Psoas muscle (tissue), 8 donors: ENCODE data around the gene MYEOV. TPM values are rescaled to one million over a fixed set of nuclear protein-coding genes. Genes with fewer than 3 reads are reported as not detected.

Experiments
- ATAC-seq, 4 donors: fragments of 200-7000 bp; cut with Tn5 transposase; one replicate each; pipeline ENCODE4 v1.9.1; 2020; ENCODE audit warnings: moderate library complexity in 3 of 4, mild to moderate bottlenecking in 2 of 4
- DNase-seq, 2 donors: peaks; one replicate each; pipeline ENCODE4 v3.0.0-alpha.2; 2020
- H3K27ac ChIP-seq: fragments of 200-600 bp; one replicate; pipeline ENCODE4 v1.8.0; 2022
- H3K27me3 ChIP-seq, 3 donors: fragments of 200-600 bp in 1 of 3; one replicate each; pipeline versions ENCODE4 v1.6.1 to v1.8.0; 2013 to 2022; ENCODE audit warnings: low read length in 2 of 3, mild to moderate bottlenecking in 2 of 3, moderate library complexity in 1 of 3; ENCODE audit not compliant: insufficient read depth in 3 of 3
- H3K36me3 ChIP-seq, 2 donors: fragments of 200-600 bp in 1 of 2; one replicate each; pipeline versions ENCODE4 v1.6.1 to v1.8.0; 2013 to 2022; ENCODE audit warnings: low read depth in 1 of 2, mild to moderate bottlenecking in 1 of 2, moderate library complexity in 1 of 2; ENCODE audit not compliant: insufficient read depth in 1 of 2
- H3K4me1 ChIP-seq: fragments of 200-600 bp; one replicate; pipeline ENCODE4 v1.8.0; 2022
- H3K4me3 ChIP-seq: fragments of 200-600 bp; one replicate; pipeline ENCODE4 v1.8.0; 2022; ENCODE audit warnings: mild to moderate bottlenecking
- H3K9me3 ChIP-seq: fragments of 200-600 bp; one replicate; pipeline ENCODE4 v1.8.0; 2022
- CTCF ChIP-seq: fragments of 200-600 bp; IDR thresholded peaks from one replicate; pipeline ENCODE4 v1.8.0; 2022; ENCODE audit warnings: antibody characterized with exemption
- WGBS, 3 donors: extraction: QIAGEN DNeasy Blood & Tissue Kit; methylation state at CpG; one replicate each; pipeline versions ENCODE4 v1.1.6 to v1.1.7; 2013; 5-methylcytosine and 5-hydroxymethylcytosine counted together
- intact Hi-C, 2 donors: fragments of 100-400 bp; cut with DNase I; formaldehyde crosslinking; loops; one replicate each; pipeline versions ENCODE4 v1.11.0 to v1.14.2; 2022
- polyA plus RNA-seq, 3 donors: library from polyadenylated mRNA; stranded (reverse); fragments of 200-250 nt; gene quantifications; one replicate each; pipeline ENCODE4 v1.2.3, GENCODE V29; 2013
- total RNA-seq, 4 donors: library from RNA; stranded (reverse); fragmentation: NEBNext Ultra II Directional in 2 of 4; extraction: Animal tissue kit (Norgen Biotek cat#: 25700) in 2 of 4; gene quantifications; one replicate each; pipeline versions ENCODE4 v1.2.1 to v1.2.4, GENCODE V29; 2021 to 2023
- donor health status: healthy with polysubstance abuse.
- donor health status: DM: no; HTN: no; CAD: no; lungs with moderate emphysema.
- donor health status: Bipolar disorder and iron deficiency.
- donor health status: healthy.
- donor health status: DM: yes; HTN: yes; CAD: no.
- donor health status: DM: no; HTN: no; CAD: no.
- donor health status: DM: no; HTN: no; CAD: no.
- donor health status: DM: yes; HTN: yes; CAD: no.

MYEOV gene
- total and polyA plus RNA-seq, 7 donors: 0.09 to 0.27 (median 0.14) TPM; not detected in 3

- Histone ChIP-seq H3K27ac (peak overlapping the region; percentile 72), H3K4me1 (peaks cover 16% of the 10 kb centered on the region), H3K36me3 (no peaks in the 10 kb centered on the region), H3K9me3 (no peaks in the 10 kb centered on the region), H3K27me3 (peaks cover 0 to 11% (median 0%) of the 10 kb centered on the region in 3 donors), H3K4me3 (no peak overlapping the region)
- WGBS, 3 donors: 78 to 84% (median 80%) methylated on average over 18 of the region's 18 CpGs
- ATAC-seq (peak; percentile 23 to 71 (median 51)), DNase-seq (peak; percentile 75 to 83)
- no peak for TF ChIP-seq CTCF
- intact Hi-C loops: loop anchor here (2.0 to 10.0 kb wide), 3 partner anchors 146 to 349 kb away; partner anchors contain the start of gene CCND1 (in 1 of the 2)
These were observed 2.3 kb downstream of the MYEOV start for GRCh38 chr11:69295995-69296889.

GRCh38 chr11:69296890-69297786 is 3.2 kb downstream of the MYEOV start:
- no peaks in the 10 kb centered on the region for H3K9me3 ChIP-seq
- peak overlapping the region; percentile 45 for H3K4me3 ChIP-seq
- no peaks in the 10 kb centered on the region for H3K36me3 ChIP-seq
- H3K27me3 ChIP-seq: peaks cover 0 to 11% (median 0%) of the 10 kb centered on the region in 3 donors
- no peak for TF ChIP-seq CTCF
- WGBS, 3 donors: 7 to 12% (median 11%) methylated on average over 18 of the region's 18 CpGs
- DNase-seq (peak; percentile 94 to 95), ATAC-seq (peak; percentile 79 to 88 (median 82))
- H3K27ac ChIP-seq: peak overlapping the region; percentile 72
- peaks cover 20% of the 10 kb centered on the region for H3K4me1 ChIP-seq
- intact Hi-C loops: loop anchor here (2.0 to 10.0 kb wide), 3 partner anchors 145 to 348 kb away; partner anchors contain the start of gene CCND1 (in 1 of the 2)

- Histone ChIP-seq H3K27ac (peak overlapping the region; percentile 72), H3K36me3 (no peaks in the 10 kb centered on the region), H3K4me1 (peaks cover 20% of the 10 kb centered on the region), H3K9me3 (no peaks in the 10 kb centered on the region), H3K27me3 (peaks cover 0 to 11% (median 0%) of the 10 kb centered on the region in 3 donors), H3K4me3 (peak overlapping the region; percentile 45)
- DNase-seq (peak in 1 of 2 donors; percentile 25), ATAC-seq (no peak)
- no peak for TF ChIP-seq CTCF
- 46 to 57% (median 51%) methylated on average over 13 of the region's 13 CpGs for WGBS, 3 donors
- intact Hi-C loops: loop anchor here (2.0 to 10.0 kb wide), 3 partner anchors 144 to 347 kb away; partner anchors contain the start of gene CCND1 (in 1 of the 2)
These were observed 3.9 kb downstream of the MYEOV start for GRCh38 chr11:69297787-69298266.

- Histone ChIP-seq H3K4me1 (peaks cover 20% of the 10 kb centered on the region), H3K4me3 (peak overlapping the region; percentile 45), H3K36me3 (no peaks in the 10 kb centered on the region), H3K27me3 (peaks cover 0 to 11% (median 0%) of the 10 kb centered on the region in 3 donors), H3K27ac (peak overlapping the region; percentile 72), H3K9me3 (no peaks in the 10 kb centered on the region)
- WGBS, 3 donors: 31 to 42% (median 41%) methylated on average over 22 of the region's 22 CpGs
- ATAC-seq (peak; percentile 15 to 63 (median 42)), DNase-seq (peak; percentile 84 to 87)
- intact Hi-C loops: loop anchor here (5.0 to 10.0 kb wide), 2 partner anchors 144 to 346 kb away; partner anchors contain the start of gene CCND1 (in 1 of the 2)
- no peak for TF ChIP-seq CTCF
These were observed 4.5 kb downstream of the MYEOV start for GRCh38 chr11:69298267-69299022.
